GM18520 (cell line): ENCODE data around the gene MKNK2.
"Not testable (repeated sequence)": the region's sequence is repeated elsewhere in the genome, so short reads cannot be mapped to it uniquely, and the experiment has no call there.

Experiments used
- ATAC-seq: cut with Tn5 transposase; IDR thresholded peaks from one replicate; pipeline ENCODE4 v1.9.1; 2021; ENCODE audit not compliant: unreplicated experiment

MKNK2 gene

DNA sequence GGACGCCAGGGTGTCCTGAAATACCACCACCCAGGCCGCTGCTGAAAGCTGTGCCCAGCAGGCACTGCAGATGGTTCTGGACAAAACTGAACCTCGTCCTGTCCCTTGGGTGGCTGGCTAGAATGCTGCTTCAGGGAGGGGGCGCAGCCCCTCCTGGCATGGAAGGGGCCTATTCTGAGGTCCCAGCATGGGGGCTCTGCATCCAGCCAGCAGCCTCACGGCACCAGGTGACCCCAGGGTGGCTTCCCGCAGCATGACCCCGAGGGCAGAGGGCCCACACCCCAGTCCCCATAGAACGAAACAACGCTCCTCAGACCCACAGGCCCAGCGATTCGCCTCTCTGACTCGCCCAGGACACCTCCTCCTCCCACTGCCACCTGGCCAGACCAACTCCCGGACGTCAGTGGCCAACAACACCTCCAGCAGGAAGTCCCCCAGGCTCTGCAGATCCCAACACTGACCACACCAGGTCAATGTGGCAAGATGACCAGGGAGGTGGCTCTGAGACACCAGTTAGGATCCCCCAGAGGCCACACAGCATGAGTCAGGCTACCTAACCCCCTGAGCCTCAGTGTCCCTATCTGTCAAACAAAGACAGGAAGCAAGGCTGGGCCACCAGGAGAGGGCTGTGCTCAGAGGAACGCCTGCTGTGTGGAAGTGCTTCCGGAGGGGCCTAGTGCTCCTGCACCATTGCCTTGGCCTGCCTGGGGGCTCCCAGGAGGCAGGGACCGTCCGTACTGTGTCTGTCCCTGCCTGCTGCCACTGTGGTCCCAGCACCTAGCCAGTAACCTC is 6.1 kb downstream of the MKNK2 start:
- no peak for ATAC-seq

DNA sequence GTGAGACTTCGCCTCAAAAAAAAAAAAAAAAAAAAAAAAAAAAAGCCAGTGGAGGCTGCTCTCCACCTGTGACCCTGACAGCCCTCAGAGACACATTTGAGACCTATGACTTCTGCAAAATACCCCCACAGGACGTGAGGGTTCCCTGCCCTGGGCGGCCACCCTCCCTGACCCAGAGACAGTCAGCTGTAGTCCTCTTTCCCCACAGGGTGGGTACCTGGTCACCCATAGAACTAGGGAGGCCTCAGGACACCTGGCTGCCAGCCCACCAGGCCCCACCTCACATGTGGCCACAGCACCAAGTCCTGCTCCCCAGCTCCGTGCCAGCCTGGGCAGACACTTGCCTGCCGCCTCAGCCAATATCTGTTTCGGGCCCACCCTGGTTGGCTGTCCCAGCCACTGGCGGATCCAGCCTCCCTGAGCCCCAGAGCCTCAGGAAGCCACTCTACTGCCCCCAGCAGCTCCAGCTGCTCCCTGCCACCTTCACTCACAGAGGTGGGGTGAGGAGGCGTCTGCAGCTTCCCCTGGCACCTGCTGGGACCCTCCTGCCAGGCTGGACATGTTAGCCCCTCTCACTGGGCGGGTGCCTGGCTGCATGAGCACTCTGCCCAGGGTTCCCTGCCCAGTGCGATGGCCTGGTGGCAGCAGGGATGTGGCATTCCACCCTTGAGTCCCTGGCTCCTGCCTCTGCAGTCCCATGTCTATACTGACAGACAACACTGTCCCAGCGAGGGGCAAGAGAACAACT is 6.9 kb downstream of the MKNK2 start:
- no peak for ATAC-seq

DNA sequence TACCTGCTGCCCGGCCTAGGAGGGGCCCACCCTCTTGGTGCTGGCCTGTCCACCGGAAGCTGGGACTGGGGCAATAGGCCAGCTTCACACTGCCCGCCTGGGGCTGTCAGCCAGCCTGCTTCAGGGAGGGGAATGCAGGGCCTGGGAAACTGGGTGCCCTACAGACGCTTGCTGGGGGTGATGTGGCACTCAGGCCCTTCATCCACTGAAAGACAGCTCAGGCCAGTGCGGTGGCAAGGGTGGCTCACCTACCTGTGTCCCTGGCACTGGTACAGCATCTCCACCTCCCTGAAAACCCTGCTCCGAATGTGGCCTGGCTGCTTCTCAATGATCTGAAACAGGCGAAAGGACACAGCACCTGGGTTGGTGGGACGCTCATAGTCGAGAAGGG is 7.8 kb downstream of the MKNK2 start:
- ATAC-seq, result no peak

DNA sequence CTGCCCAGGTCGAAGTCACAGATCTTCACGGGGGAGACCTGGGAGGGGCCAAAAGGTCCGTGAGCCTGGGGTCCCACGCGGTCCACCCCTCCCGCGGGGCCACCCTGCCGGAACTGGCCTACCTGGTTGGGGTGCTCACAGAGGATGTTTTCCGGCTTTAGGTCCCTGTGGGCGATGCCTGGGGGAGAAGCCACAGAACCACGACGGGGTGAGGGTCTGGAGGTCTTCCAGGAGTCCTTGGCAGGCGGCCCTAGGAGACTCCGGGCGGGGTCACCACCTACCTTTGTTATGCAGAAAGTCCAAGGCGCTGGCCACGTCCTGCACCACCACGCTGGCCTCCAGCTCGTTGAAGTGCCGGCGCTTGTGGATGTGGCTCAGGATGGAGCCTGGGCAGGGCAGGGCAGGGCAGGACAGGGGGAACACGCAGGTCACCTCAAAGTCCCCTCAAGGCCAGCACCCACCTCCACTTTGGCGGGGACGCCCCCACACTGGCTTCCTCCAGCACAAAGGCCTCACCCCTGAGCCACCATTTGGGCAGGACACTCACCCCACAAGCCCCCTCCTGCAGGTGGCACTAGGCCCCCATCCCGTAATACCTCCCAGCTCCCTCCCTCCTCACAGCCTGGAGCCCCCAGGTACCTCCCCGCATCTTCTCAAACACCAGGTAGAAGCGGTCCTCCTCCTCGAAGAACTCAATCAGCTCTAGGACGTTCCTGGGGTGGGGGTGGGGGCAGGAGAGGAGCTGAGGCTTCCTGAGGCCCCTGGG is 8.4 kb downstream of the MKNK2 start:
- ATAC-seq, result no peak

DNA sequence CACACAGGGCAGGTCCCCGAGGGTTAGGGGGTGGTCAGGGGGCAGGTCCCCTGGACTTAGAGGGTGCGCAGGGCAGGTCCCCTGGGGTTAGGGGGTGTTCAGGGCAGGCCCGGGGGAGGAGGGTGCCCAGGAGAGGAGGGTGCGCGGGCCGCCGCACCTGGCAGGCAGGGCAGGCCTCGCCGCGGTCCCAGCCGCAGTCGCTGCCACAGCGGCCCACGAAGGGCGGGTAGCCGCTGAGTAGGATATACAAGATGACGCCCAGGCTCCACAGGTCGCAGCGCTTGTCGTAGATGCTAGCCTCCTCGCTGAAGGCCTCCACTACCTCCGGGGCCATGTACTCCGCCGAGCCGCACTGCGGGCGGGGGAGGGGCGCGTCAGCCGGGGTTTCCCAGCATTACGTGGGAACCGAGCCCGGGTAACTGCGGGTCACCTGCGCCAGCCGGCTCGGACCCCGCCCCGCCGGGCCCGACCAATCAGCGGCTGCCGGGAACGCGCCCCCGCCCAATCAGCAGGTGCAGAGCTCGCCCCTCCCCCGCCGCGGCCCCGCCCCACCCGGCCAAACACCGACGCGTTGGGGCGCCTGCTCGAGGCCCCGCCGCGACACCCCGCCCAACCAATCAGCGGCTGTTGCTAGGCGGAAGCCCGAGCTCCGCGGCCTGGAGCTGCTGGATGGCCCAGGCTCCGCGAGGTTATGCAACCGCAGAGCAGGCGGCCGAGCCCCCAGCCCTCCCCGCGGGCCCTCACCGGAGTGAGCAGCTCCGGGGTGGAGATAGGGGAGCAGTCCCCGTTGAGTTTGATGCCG is 9.2 kb downstream of the MKNK2 start:
- peak; percentile 34 for ATAC-seq

DNA sequence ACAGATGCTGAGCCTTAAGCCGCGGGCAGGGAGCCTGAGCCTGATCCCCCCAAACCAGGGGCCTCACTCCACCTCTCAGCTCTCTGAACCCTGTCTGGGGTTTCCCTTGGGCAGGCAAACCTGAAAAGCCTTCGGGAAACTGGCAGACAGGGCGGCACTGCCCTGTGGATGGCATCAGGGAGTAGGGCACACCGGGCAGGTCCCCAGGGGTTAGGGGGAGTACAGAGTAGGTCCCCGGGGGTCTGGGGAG is 9.7 kb downstream of the MKNK2 start:
- no peak for ATAC-seq

DNA sequence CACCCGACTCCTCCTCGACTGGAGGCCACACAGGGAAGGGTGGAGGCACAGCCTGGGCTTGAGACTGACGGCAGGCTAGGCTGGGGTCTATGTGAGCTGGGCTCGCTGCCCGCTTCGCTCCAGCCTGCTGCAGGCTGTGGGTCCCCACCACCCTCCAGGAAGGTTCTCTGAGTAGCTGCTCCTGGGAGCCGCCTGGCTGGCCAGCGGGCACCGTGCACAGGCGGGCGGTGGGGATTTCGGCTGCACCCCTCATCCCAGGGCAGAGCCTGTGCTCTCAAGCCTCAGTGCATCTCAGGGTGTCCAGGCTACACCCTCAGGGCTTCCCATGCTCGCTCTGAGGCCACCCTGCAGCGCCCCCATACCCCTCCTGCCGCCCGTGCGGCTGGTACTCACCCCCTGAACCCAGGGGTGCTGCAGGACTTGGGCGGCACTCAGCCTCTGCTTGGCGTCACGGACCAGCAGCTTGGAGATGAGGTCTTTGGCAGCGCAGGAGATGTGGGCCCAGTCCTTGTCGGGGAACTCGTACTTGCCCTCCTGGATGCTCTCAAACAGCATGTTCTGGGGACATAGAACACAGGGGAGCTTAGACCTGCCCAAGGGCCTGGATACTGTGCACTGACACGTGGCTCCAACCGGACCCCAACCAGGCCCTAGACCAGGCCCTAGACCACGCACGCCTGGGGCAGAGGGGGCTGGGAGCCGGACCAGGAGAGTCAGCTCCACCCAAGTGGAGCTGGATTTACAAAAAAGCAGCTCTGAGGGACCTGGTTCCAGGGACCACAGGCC is 10.2 kb downstream of the MKNK2 start:
- no peak for ATAC-seq

DNA sequence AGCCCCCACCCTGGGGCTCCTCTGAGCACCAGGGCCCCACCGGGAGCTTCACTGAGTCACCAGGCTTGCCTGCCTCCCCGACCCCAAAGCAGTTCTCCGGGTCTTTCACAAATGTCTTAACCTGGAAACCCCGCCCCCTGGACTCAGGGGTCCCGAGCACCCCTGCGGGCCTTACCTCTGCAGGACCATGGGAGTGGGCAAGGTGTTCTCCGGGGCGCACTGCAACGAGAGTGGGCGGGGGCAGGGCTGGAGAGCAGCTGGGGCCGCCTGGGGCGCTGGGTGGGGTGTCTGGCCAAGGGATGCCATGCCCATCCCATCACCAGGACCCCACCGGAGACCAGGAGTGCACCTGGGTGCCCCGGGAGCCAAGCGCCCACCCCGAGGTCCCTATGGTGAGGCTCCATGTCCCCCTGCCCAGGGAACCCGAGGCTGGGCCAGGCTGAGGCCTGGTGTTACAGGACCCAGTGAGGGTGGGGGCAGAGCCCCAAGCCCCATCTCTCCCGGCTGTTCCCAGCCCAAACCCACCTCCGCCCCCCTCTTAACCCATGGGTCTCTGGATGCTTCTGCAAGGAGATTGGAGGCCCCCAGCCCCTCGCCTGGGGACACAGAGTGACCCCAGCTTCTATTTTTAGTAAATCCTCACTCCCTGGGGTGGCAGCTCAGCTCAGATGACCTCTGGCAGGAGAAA is 10.9 kb downstream of the MKNK2 start:
- no peak for ATAC-seq

DNA sequence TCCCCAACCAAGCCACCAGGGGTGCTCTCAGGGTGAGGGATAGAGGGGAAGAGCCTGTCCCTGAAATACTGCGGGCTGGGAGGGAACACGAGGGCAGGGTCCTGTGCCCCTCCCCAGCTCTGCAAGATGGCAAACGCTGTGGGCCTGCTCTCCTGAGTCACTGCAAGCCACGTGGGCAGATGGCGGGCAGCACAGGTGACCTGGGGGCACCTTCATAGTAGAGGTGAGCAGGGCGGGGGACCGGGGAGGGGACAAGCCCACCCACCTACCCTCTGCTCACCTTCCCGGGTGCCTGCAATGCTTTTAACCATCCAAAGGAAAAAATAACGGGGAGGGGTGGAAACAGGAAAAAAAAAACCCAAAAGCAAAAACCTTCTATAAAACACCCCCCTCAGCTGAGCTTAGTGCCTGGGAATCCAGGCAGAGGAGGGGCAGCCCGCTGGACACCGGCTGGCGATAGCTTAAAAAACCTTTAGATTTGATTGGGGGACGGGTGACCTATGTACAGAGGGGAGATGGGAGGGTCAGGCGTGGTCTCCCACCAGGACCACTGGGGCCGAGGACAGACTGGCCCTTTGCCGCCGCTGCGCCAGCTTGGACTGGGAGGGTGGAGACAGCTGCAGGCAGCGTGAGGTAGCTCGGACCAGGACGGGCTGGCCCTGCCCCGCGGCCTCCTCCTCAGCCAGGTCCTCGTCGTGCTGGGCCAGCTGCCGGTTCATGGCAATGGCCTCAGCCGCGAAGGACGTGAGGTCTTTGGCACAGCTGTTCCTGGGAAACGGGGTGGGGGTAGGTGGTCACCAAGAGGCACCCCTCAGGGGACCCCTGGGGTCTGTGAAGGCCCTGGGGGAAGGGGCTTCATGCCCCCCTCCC is 11.7 kb downstream of the MKNK2 start:
- ATAC-seq, result no peak

DNA sequence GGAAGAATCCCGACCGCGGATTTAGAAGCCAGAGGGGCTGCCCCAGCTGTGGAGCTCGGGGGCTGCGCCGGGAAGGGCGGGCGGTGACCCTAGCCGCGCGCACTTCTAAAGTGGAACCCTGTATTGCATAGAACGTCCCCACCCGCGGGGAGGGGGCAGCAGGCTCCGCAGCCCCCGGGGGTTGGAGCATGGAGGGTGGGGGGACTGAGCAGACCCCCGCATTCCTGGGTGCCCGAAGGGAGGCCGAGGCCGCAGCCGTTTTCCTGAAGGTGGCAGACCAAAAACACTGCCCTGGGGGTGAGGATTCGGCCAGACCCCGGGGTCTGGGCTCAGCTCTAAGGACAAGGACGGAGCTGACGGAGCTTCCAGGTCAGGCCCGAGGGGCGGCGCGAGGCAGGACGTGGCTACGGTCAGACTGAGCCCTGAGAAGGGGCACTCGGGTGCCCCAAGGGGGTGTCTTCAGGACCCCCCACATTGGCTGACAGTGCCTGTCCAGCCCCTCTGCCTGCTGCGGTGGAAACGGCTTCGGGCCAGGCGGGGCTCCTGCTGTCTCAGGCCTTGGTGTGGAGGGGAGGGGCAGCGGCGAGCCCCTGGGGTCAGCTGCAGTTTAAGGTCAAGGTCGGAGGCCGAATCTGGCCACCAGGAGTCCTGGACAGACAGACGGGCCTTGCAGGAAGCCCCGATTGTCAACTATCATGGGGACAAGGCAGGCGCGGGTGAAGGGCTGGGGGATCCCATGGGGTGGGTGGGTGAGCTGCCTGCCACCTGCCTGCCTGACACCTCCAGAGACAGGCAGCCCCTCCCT is 12.6 kb downstream of the MKNK2 start:
- ATAC-seq, result no peak

DNA sequence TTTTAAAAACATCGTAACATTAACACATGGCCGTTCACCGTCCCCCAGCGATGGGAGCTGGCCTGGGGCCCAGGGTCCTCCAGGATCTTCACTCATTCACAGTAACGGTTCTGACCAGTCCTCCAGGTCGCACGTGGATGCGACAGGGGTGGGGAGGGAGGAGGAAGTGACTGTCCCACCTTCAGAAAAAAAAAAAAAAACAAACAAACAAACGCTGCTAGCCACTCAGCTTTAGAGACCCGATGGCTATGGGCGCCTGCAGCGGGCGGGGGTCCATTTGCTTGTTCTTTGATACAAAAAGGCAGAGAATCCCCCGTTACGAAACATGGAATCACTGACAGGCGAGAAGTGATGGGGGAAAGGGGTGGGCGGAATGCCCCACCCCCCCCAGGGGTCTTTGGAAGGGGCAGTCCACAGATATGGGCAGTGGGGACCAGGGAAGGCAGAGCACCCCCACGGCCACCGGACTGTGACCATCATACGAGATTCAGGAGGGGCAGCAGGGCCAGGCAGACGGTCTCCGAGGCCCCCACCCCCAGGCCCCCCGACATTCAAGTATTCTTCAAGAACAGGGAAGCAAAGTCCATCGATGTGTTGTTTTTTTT is 13.3 kb downstream of the MKNK2 start:
- no peak for ATAC-seq

DNA sequence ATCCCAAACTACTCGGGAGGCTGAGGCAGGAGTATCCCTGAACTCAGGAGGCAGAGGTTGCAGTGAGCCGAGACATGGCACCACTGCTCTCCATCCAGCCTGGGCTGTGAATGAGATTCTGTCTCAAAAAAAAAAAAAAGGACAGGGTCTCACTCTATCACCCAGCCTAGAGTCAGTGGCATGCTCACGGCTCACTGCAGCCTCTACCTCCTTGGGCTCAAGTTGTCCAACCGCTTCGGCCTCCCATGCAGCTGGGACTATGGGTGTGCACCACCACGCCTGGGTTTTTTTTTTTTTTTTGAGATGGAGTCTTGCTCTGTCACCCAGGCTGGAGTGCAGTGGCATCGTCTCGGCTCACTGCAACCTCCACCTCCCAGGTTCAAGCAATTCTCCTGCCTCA is 14.6 kb downstream of the MKNK2 start:
- ATAC-seq, result no peak

DNA sequence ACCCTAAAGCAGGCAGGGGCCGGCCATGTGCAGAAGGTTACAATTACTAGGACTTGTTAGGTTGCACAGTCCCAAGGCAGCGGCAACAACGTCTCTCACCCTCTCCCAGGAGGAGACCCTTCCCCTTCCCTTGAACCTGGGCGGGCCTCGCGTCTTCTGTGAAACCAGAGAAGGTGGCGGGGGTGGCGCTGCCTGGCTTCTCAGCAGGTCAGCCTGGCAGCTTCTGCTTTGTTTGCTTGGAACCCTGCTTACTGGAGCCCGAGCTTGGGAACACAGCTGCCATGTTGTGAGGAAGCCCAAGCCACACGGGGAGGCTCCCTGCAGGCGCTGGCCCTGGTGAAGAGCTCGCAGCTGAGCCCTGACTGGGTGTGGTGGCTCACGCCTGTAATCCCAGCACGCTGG is 15.5 kb downstream of the MKNK2 start:
- ATAC-seq, result no peak

DNA sequence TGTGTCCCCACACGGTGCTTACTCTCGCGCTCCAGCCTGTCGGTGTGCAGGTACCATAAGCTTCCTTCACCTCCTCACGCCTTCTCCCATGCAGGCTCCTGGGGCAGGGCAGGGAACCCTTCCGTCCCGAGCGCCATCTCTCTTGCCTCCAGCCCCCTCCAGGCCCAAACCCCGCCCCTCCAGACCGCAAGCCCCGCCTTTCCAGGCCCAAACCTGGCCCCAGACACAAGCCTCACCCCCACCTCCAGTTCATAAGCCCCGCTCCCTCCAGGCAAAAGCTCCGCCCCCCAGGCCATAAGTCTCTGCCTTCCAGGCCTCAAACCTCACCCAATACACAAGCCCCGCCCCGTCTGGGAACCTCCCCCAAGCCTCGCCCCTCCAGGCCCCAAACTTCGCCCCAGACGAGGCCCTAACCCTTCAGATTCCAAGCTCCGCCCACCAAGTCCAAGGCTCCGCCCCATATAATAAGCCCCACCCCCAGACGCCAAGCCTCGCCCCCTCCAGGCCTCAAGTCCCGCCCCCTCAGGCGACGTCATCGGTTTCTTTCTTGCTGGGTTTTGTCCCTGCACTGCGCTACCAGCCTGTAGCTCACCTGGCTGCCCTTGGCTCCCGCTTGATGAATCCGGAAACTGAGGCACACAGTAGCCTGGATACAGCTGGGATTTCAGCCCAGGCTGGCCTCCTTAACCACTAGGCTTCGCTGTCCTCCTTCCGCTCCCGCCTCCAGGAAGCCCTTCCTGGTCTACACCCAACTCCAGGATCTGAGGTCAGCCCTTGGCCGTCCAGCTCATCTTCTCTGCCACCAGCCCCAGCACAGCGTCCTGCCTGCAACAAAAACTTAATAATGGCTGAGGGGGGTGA is 16.1 kb downstream of the MKNK2 start:
- no peak for ATAC-seq

DNA sequence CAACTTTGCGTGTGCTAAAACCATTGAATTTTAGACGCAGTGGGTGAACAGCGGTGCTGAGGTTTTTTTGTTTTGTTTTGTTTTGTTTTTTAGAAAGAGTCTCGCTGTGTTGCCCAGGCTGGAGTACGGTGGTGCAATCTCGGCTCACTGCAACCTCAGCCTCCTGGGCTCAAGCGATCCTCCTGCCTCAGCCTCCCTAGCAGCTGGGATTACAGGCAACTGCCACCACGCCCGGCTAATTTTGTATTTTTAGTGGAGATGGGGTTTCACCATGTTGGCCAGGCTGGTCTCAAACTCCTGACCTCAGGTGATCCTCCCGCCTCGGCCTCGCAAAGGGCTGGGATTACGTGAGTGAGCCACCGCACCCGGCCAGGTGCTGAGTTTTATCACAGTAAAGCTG is 16.8 kb downstream of the MKNK2 start:
- not testable (repeated sequence) for ATAC-seq

DNA sequence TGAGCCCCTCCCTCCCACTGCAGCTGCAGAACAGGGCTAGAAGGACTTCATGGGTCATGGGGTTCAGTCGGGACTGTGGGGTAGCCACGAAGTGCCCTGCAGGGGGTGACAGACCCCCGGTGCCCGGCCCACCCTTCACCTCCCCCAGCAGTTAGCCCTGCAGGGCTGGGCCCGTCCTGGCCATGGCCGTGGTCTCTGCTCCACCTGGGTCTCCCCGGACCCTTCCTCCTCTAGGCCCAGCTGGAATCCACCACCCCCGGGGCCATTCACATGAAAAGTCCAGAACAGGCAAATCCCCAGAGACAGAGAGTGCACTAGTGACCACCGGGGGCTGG is 17.3 kb downstream of the MKNK2 start:
- ATAC-seq, result no peak
